Stimulated activated CD4-positive, alpha-beta T cell treated with anti-CD3 and anti-CD28 coated beads, Interleukin-2, amount 100 ng/mL, for 24 hours (primary cell): ENCODE data around the gene TPSB2.
"Not testable (repeated sequence)": the region's sequence is repeated elsewhere in the genome, so short reads cannot be mapped to it uniquely, and the experiment has no call there.

Source experiments
- DNase-seq, 2 donors: peaks; one replicate each; pipeline ENCODE4 v3.0.0-alpha.2; 2020

The TPSB2 gene

GRCh38 chr16:1261131-1261892 is 31.3 kb upstream of the TPSB2 start:
- DNase-seq, result no peak

GRCh38 chr16:1260101-1260680 is 30.2 kb upstream of the TPSB2 start:
- DNase-seq, result no peak

GRCh38 chr16:1259760-1260068 is 29.7 kb upstream of the TPSB2 start:
- DNase-seq, result no peak

- DNase-seq, result no peak
Observed at GRCh38 chr16:1258906-1259759, 29.1 kb upstream of the TPSB2 start.

- no peak for DNase-seq
Observed at GRCh38 chr16:1258225-1258600, 28.2 kb upstream of the TPSB2 start.

GRCh38 chr16:1257561-1258224 is 27.7 kb upstream of the TPSB2 start:
- DNase-seq, result no peak

DNA sequence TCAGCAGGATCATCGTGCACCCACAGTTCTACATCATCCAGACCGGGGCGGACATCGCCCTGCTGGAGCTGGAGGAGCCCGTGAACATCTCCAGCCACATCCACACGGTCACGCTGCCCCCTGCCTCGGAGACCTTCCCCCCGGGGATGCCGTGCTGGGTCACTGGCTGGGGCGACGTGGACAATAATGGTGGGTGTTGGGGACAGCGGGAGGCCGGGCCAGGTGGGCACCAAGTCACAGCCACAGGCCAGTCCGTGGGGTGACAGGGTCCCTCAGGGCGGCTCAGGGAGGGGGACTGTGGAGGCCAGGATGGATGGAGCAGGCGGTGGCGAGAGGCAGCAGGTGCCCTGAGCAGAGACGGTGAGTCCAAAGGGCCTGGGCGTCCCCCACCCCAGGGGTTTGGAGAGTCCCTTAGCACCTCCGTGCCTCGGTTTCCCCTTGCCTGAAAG is 26.9 kb upstream of the TPSB2 start:
- no peak for DNase-seq

GRCh38 chr16:1256296-1256873 is 26.4 kb upstream of the TPSB2 start:
- not testable (repeated sequence) for DNase-seq

GRCh38 chr16:1255276-1256122 is 25.5 kb upstream of the TPSB2 start, which contains the start of gene TPSD1:
TPSD1 (plus strand) TSS chr16:1256069; CDS start chr16:1256281, 212 bp downstream.
- not testable (repeated sequence) for DNase-seq

- not testable (repeated sequence) for DNase-seq
Observed at GRCh38 chr16:1254821-1255220, 24.8 kb upstream of the TPSB2 start.

GRCh38 chr16:1253701-1254364 is 23.8 kb upstream of the TPSB2 start:
- DNase-seq, result not testable (repeated sequence)

DNA sequence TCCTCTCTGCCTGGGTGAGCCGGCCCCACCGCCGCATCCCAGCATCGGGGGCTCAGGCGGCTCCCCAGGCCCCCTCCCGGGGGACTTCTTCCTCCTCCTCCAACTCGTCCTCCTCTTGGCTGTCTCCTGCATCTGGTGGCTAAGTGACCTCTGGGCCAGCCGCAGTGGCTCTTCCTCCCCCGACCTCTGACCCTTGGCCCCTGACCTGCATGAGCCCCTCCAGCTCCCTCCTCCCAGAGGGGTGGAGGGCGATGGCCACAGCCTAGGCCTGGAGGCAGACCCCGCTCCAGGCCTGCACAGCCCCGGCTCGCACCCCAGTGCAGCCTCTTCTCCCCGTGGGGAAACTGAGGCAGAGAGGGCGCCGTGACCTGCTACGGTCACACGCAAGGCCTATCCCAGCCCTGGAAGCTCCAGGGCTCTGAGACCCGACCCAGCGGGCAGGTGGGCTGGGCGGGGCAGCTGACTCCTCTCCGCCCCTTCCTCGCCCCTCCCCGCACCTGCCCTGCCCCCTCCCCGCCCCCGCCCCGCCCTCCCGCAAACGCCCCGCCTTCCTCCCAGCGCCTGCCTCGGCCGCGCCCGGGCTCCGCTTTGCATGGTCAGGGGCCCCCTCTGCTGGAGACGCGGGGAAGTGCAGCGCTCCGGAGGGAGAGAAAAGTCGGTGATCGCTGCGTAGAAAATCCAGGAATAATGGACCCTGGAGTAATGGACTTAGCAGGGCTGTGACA is 19.2 kb upstream of the TPSB2 start:
- DNase-seq, result not testable (repeated sequence)

- not testable (repeated sequence) for DNase-seq
Observed at GRCh38 chr16:1247903-1248537, 18.0 kb upstream of the TPSB2 start.

DNA sequence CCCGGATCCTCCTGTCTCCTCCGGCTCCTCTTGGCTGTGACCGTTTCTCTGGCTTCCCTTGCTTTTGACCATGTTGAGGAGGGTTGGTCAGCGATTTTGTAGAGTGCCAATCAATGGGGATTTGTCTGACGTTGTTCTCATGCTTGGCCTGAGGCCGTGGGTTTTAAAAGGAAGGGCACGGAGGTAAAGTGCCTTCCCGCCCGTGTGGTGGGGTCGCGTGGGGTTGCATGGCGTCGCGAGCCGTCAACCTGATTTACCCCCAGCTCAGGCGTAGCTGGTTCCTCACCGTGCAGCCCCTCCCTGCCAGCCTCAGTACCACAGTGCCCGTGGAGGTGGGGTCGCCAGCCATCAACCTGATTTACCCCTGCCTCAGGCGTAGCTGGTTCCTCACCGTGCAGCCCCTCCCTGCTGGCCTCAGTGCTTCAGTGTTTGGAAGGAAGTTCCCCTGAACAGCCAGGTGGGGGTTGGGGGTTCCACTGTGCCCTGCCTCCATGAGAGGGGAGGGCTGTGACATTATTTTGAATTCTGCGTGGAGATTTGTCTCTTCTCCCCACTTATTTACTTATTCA is 15.6 kb upstream of the TPSB2 start:
- no peak for DNase-seq

GRCh38 chr16:1244881-1245280 is 14.9 kb upstream of the TPSB2 start:
- no peak for DNase-seq

- not testable (repeated sequence) for DNase-seq
Observed at GRCh38 chr16:1243907-1244850, 14.2 kb upstream of the TPSB2 start.

GRCh38 chr16:1243363-1243762 is 13.4 kb upstream of the TPSB2 start:
- not testable (repeated sequence) for DNase-seq

- not testable (repeated sequence) for DNase-seq
Observed at GRCh38 chr16:1241081-1241480, 11.1 kb upstream of the TPSB2 start.
